SK-N-MC (cell line): ENCODE results near the gene CRYGD.

ENCODE experiments used
- EZH2 ChIP-seq: fragments of 200-600 bp; sonication (generic); IDR thresholded peaks from one replicate; pipeline ENCODE4 v1.6.1; 2017; ENCODE audit warnings: antibody characterized with exemption
- POLR2AphosphoS5 ChIP-seq: IDR thresholded peaks from 2 replicates; pipeline ENCODE4 v1.6.1; 2012; ENCODE audit warnings: mild to moderate bottlenecking, low read depth, low read length, borderline replicate concordance

- TF ChIP-seq EZH2 (no peak), POLR2AphosphoS5 (no peak)
Observed at GRCh38 chr2:208097313-208097712, 27.0 kb downstream of the CRYGD start.
